ENCODE data around the gene RAB21.
A peak's percentile ranks its signal among the peaks of the same experiment; 100 is the strongest.
"Not testable (repeated sequence)": the region's sequence is repeated elsewhere in the genome, so short reads cannot be mapped to it uniquely, and the experiment has no call there.

RAB21 gene

GRCh38 chr12:71749666-71750065 is 5.0 kb upstream of the RAB21 start:
- DNase-seq (ENCODE audit: low read depth in 3 of 3), result no peak

GRCh38 chr12:71752891-71753290 is 1.8 kb upstream of the RAB21 start:
- DNase-seq (ENCODE audit: low read depth in 3 of 3), result no peak

- DNase-seq (ENCODE audit: low read depth in 3 of 3), result peak; percentile 29 to 54 (median 34)
Measured at GRCh38 chr12:71755146-71755892, 656 bp downstream of the RAB21 start.

GRCh38 chr12:71756054-71756690 is 1.5 kb downstream of the RAB21 start:
- DNase-seq (ENCODE audit: low read depth in 3 of 3), result no peak

GRCh38 chr12:71759941-71760340 is 5.3 kb downstream of the RAB21 start:
- DNase-seq (ENCODE audit: low read depth in 3 of 3), result no peak

GRCh38 chr12:71760471-71760870 is 5.8 kb downstream of the RAB21 start:
- DNase-seq (ENCODE audit: low read depth in 3 of 3), result no peak

GRCh38 chr12:71761354-71761753 is 6.7 kb downstream of the RAB21 start:
- not testable (repeated sequence) for DNase-seq (ENCODE audit: low read depth in 3 of 3)

GRCh38 chr12:71763677-71764379 is 9.2 kb downstream of the RAB21 start:
- no peak for DNase-seq (ENCODE audit: low read depth in 3 of 3)

GRCh38 chr12:71764587-71765321 is 10.1 kb downstream of the RAB21 start:
- DNase-seq (ENCODE audit: low read depth in 3 of 3), result no peak

GRCh38 chr12:71766202-71766601 is 11.5 kb downstream of the RAB21 start:
- DNase-seq (ENCODE audit: low read depth in 3 of 3), result no peak

- DNase-seq (ENCODE audit: low read depth in 3 of 3), result no peak
Measured at GRCh38 chr12:71767183-71767582, 12.5 kb downstream of the RAB21 start.

- no peak for DNase-seq (ENCODE audit: low read depth in 3 of 3)
Measured at GRCh38 chr12:71768900-71769299, 14.2 kb downstream of the RAB21 start.

GRCh38 chr12:71771069-71771468 is 16.4 kb downstream of the RAB21 start:
- DNase-seq (ENCODE audit: low read depth in 3 of 3), result no peak

- no peak for DNase-seq (ENCODE audit: low read depth in 3 of 3)
Measured at GRCh38 chr12:71772735-71773134, 18.1 kb downstream of the RAB21 start.

GRCh38 chr12:71780237-71780822 is 25.7 kb downstream of the RAB21 start:
- peak; percentile 9 to 19 (median 9) for DNase-seq (ENCODE audit: low read depth in 3 of 3)

- DNase-seq (ENCODE audit: low read depth in 3 of 3), result no peak
Measured at GRCh38 chr12:71782017-71782416, 27.4 kb downstream of the RAB21 start.

- DNase-seq (ENCODE audit: low read depth in 3 of 3), result no peak
Measured at GRCh38 chr12:71786829-71787228, 32.2 kb downstream of the RAB21 start.

- DNase-seq (ENCODE audit: low read depth in 3 of 3), result no peak
Measured at GRCh38 chr12:71787580-71787979, 32.9 kb downstream of the RAB21 start.

GRCh38 chr12:71790331-71790730 is 35.7 kb downstream of the RAB21 start:
- no peak for DNase-seq (ENCODE audit: low read depth in 3 of 3)

- no peak for DNase-seq (ENCODE audit: low read depth in 3 of 3)
Measured at GRCh38 chr12:71791473-71792150, 36.9 kb downstream of the RAB21 start.

GRCh38 chr12:71792599-71792998 is 37.9 kb downstream of the RAB21 start:
- DNase-seq (ENCODE audit: low read depth in 3 of 3), result no peak

Measured in stimulated activated CD4-positive, alpha-beta T cell treated with anti-CD3 and anti-CD28 coated beads, TNF-alpha, amount 100 ng/mL, for 24 hours (primary cell).